HG03378 (cell line): ENCODE results near the gene SSC5D.

Experiments used
- ATAC-seq: cut with Tn5 transposase; IDR thresholded peaks from one replicate; pipeline ENCODE4 v1.9.1; 2021; ENCODE audit warnings: mild to moderate bottlenecking, moderate library complexity; ENCODE audit not compliant: unreplicated experiment

SSC5D gene

GRCh38 chr19:55472463-55472862, 15.8 kb upstream of the SSC5D start:
- no peak for ATAC-seq

- ATAC-seq = no peak
Measured at GRCh38 chr19:55473225-55474012, 14.8 kb upstream of the SSC5D start.

GRCh38 chr19:55474269-55475265, 13.7 kb upstream of the SSC5D start:
- no peak for ATAC-seq

- peak; percentile 74 for ATAC-seq
Measured at GRCh38 chr19:55476100-55476775, 12.0 kb upstream of the SSC5D start, which contains the start of gene ZNF628. TSS of gene ZNF628 (plus strand) at chr19:55476617. CDS start at chr19:55479911, 3,294 bp downstream.

GRCh38 chr19:55477905-55478304, 10.3 kb upstream of the SSC5D start:
- ATAC-seq = no peak

- ATAC-seq = no peak
Measured at GRCh38 chr19:55478364-55478763, 9.9 kb upstream of the SSC5D start.

GRCh38 chr19:55479045-55479444, 9.2 kb upstream of the SSC5D start:
- no peak for ATAC-seq

- ATAC-seq = no peak
Measured at GRCh38 chr19:55479451-55480230, 8.6 kb upstream of the SSC5D start.

- no peak for ATAC-seq
Measured at GRCh38 chr19:55481148-55481793, 7.0 kb upstream of the SSC5D start.

GRCh38 chr19:55481794-55482155, 6.5 kb upstream of the SSC5D start:
- no peak for ATAC-seq

GRCh38 chr19:55482156-55482961, 5.9 kb upstream of the SSC5D start:
- no peak for ATAC-seq

GRCh38 chr19:55482967-55483705, 5.1 kb upstream of the SSC5D start:
- no peak for ATAC-seq

- no peak for ATAC-seq
Measured at GRCh38 chr19:55483706-55484592, 4.3 kb upstream of the SSC5D start.

GRCh38 chr19:55484593-55485438, 3.4 kb upstream of the SSC5D start, which contains the start of gene NAT14:
TSS of gene NAT14 (plus strand) at chr19:55485188. CDS start at chr19:55485709, 521 bp downstream.
- ATAC-seq = no peak

- ATAC-seq = no peak
Measured at GRCh38 chr19:55485439-55486011, 2.7 kb upstream of the SSC5D start.
